ENCODE results near the gene CFAP57. TPM values are rescaled to one million over a fixed set of nuclear protein-coding genes. Genes with fewer than 3 reads are reported as not detected.

CFAP57 gene
- total and polyA plus RNA-seq, 2 of the 8 experiments (the other 6 are each of a cell fraction or from before 2014, with no cell fraction given) = 0.20 to 0.80 TPM

DNA sequence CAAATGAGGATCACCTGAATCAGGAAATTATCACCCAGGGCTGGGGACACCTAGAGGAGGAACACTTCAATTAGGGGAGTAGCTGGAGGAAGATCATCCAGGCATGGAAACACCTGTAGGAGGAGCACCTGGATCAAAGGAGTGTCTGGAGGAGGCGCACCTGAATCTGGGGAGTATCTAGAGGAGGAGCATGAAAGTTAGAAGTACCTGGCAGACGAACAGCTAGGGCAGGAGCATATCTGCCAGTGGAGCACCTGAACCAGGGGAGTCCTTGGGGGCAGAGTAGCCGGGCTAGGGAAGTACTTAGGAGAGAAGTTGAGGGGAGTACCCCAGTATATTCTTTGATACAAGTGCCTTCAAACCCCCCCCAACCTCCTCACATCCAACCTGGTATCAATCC, 111.9 kb downstream of the CFAP57 start:
- CTCF ChIA-PET (ENCODE audit: partially characterized antibody) = interaction anchor here (0.6 to 3.8 kb wide), 9 partner anchors 10 to 370 kb away, joined by 3 to 26 read pairs (median 12); no protein-coding TSS in a partner anchor
- no peak overlapping the region for H3K23ac ChIP-seq (ENCODE audit: insufficient read length)
- no peaks in the 10 kb centered on the region for H3K36me3 ChIP-seq (ENCODE audit: control insufficient read depth in 2 of 4, insufficient read depth in 4 of 4, low read length in 3 of 4)
- H2BK120ac ChIP-seq (replicated peaks; ENCODE audit: low read depth, low read length) = no peak overlapping the region
- H3K23me2 ChIP-seq (ENCODE audit: low read depth, low read length) = peaks cover 3% of the 10 kb centered on the region; the same call in 1 of the 2 replicates
- H2BK5ac ChIP-seq (ENCODE audit: low read depth, low read length) = peak overlapping the region; percentile 90; the same call in 1 of the 2 replicates
- H3K14ac ChIP-seq (ENCODE audit: insufficient read length) = no peak overlapping the region
- no peak overlapping the region for H3K18ac ChIP-seq (ENCODE audit: extremely low read depth, low read length)
- no peak overlapping the region for H2AFZ ChIP-seq (ENCODE audit: low read length)
- 0 out of 2 replicates have a peak overlapping the region, but pooled peaks have one; percentile 97 for H2BK12ac ChIP-seq (ENCODE audit: low read depth, low read length)
- no peaks in the 10 kb centered on the region for H3K9me3 ChIP-seq (ENCODE audit: insufficient read depth in 2 of 2, low read depth in 1 of 2, low read length in 1 of 2)
- no peak overlapping the region for H3K4ac ChIP-seq (replicated peaks; ENCODE audit: insufficient read length, low read depth, low read length)
- H3K56ac ChIP-seq (replicated peaks; ENCODE audit: insufficient read length, low read depth, low read length) = no peak overlapping the region
- no peak overlapping the region for H4K8ac ChIP-seq (ENCODE audit: extremely low read depth, insufficient read depth, low read length)
- H3K27me3 ChIP-seq (replicated peaks in 1 of 4; ENCODE audit: control insufficient read depth in 3 of 4, extremely low read depth in 1 of 4, insufficient read depth in 3 of 4, low read length in 3 of 4) = no peaks in the 10 kb centered on the region; a peak in 1 of 7 replicates
- no peak overlapping the region for H3K9ac ChIP-seq (replicated peaks in 1 of 4; ENCODE audit: extremely low read depth in 1 of 4, low read depth in 3 of 4, low read length in 3 of 4)
- no peaks in the 10 kb centered on the region; the same call in none of the 2 replicates for H3K79me1 ChIP-seq (ENCODE audit: low read depth, low read length)
- H4K20me1 ChIP-seq (replicated peaks in 1 of 2; ENCODE audit: control insufficient read depth in 1 of 2, insufficient read depth in 2 of 2, low read length in 2 of 2) = no peaks in the 10 kb centered on the region
- no peak overlapping the region for H2BK15ac ChIP-seq (ENCODE audit: low read length)
- 88% methylated on average over 3 of the region's 3 CpGs; no CpG with 5 or more reads in 1 of the 2 experiments for WGBS, 2 experiments (ENCODE audit: extremely low coverage in 1 of 2, insufficient coverage in 1 of 2, insufficient read length in 1 of 2, insufficient replicate concordance in 2 of 2, low coverage in 1 of 2, low lambda C conversion rate in 2 of 2, missing lambda C conversion rate in 1 of 2)
- no peaks in the 10 kb centered on the region for H3K79me2 ChIP-seq (ENCODE audit: control insufficient read depth in 1 of 2, insufficient read depth in 2 of 2, low read length in 2 of 2)
- peak overlapping the region in 1 of 2 experiments; percentile 99; a peak in 1 of 4 replicates for H3K4me2 ChIP-seq (ENCODE audit: insufficient read depth in 1 of 2, low read depth in 2 of 2, low read length in 2 of 2)
- FAIRE-seq (no peak), DNase-seq (ENCODE audit: low read depth in 1 of 2, low spot score in 2 of 2) (no peak)
- no peak overlapping the region for H4K91ac ChIP-seq (replicated peaks; ENCODE audit: insufficient read length, low read length)
- H2AK5ac ChIP-seq (ENCODE audit: low read depth, low read length) = peak overlapping the region; percentile 65; the same call in 1 of the 2 replicates
- POLR2A ChIA-PET (ENCODE audit: partially characterized antibody) = interaction anchor here (2.0 to 4.4 kb wide), 2 partner anchors 13 to 74 kb away, joined by 12 to 31 read pairs; partner anchors contain the start of genes CDC20 and TMEM125
- TF ChIP-seq JUND (IDR thresholded peaks at IDR 0.05; ENCODE audit: low read length) = no peak
- no peak for TF ChIP-seq CREB1 (IDR thresholded peaks at IDR 0.05)
- no peak for TF ChIP-seq SIRT6 (IDR thresholded peaks at IDR 0.05; ENCODE audit: low read length)
- TF ChIP-seq, protein P1, sequence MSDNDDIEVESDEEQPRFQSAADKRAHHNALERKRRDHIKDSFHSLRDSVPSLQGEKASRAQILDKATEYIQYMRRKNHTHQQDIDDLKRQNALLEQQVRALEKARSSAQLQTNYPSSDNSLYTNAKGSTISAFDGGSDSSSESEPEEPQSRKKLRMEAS (IDR thresholded peaks at IDR 0.05) = no peak
- no peak for TF ChIP-seq EP300 (IDR thresholded peaks at IDR 0.05; ENCODE audit: borderline replicate concordance in 1 of 2, low read depth in 2 of 2, low read length in 2 of 2)
- no peak for TF ChIP-seq TAF7 (optimal IDR thresholded peaks at IDR 0.05; ENCODE audit: borderline replicate concordance, low read depth, low read length)
- no peak for TF ChIP-seq CBX5 (IDR thresholded peaks at IDR 0.05; ENCODE audit: low read depth, low read length)
- H3K4me1 ChIP-seq (replicated peaks in 1 of 4; ENCODE audit: control insufficient read depth in 3 of 4, insufficient read depth in 4 of 4, low read length in 3 of 4) = peaks cover 0 to 15% (median 12%) of the 10 kb centered on the region in 4 experiments; a peak in 6 of 7 replicates
- no peak overlapping the region for H3K4me3 ChIP-seq (ENCODE audit: extremely low read depth in 1 of 4, insufficient read depth in 2 of 4, low read depth in 3 of 4, low read length in 4 of 4)
- no peak overlapping the region for H2BK20ac ChIP-seq (ENCODE audit: low read length)
- no peak overlapping the region for H3K27ac ChIP-seq (ENCODE audit: low read depth, low read length)
- H4K5ac ChIP-seq (ENCODE audit: insufficient read length, low read depth, low read length) = no peak overlapping the region

Measured in H1 (cell line).